ENCODE measurements around the gene WDR4. TPM values are rescaled to one million over a fixed set of nuclear protein-coding genes. Genes with fewer than 3 reads are reported as not detected.

The WDR4 gene
- total and polyA plus RNA-seq, 2 of the 13 experiments (the other 11 are each of a cell fraction or from before 2014, with no cell fraction given): 11.3 to 14.4 TPM

DNA sequence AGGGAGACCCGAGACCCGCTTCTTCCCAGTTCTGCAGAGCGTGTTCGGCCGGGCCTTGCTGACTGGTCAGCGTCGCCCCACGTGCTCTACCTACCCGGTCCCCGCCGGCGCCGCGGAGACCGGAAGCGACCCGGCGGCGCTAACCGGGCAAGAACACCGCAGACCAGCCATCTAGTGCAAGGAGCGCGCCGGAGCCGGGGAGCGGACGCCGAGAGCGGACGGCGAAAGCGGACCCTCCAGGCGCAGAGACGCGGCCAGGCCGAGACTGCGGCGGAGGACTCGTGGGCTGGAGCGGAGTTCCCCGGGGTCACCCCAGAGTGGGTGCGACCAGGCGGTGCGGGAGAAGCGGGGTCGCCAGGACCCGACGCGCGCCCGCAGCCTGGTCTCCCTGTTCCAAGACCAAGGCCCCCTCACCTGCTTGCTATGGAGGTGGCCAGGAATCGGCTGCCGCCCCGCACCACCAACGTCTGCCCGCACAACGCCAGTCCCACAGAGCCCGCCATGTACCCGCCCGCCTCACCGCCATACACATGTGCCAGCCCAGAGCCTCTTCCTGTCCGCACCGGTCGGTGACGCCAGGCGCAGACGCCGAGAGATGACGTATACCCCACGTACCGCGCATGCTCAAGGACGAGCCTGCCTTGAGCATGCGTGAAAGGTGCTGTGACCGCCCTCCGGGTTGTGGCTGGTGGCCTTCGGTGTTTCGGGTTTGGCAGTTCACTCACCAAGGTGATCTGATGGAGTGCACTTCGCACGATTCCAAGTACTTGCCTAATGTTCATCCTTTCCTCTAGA is at the start of gene WDR4 (continued):
- TF ChIP-seq, protein P1, sequence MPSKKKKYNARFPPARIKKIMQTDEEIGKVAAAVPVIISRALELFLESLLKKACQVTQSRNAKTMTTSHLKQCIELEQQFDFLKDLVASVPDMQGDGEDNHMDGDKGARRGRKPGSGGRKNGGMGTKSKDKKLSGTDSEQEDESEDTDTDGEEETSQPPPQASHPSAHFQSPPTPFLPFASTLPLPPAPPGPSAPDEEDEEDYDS (CRISPR knock-in tag; IDR thresholded peaks at IDR 0.05): peak; percentile 94
- 0 out of 2 replicates have a peak, but pooled peaks have one; percentile 38 for TF ChIP-seq MTF1 (CRISPR knock-in tag; IDR thresholded peaks at IDR 0.05)
- peak; percentile 65; the same call in 1 of the 2 replicates for TF ChIP-seq ZNF510 (CRISPR knock-in tag; IDR thresholded peaks at IDR 0.05; ENCODE audit: low read depth)
- TF ChIP-seq, protein P2, sequence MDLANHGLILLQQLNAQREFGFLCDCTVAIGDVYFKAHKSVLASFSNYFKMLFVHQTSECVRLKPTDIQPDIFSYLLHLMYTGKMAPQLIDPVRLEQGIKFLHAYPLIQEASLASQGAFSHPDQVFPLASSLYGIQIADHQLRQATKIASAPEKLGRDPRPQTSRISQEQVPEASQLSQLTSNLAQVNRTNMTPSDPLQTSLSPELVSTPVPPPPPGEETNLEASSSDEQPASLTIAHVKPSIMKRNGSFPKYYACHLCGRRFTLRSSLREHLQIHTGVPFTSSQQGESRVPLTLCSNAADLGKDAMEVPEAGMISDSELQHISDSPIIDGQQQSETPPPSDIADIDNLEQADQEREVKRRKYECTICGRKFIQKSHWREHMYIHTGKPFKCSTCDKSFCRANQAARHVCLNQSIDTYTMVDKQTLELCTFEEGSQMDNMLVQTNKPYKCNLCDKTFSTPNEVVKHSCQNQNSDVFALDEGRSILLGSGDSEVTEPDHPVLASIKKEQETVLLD (CRISPR knock-in tag; IDR thresholded peaks at IDR 0.05; ENCODE audit: low read depth): peak; percentile 84
- peak; percentile 26 for TF ChIP-seq ZNF781 (CRISPR knock-in tag; IDR thresholded peaks at IDR 0.05; ENCODE audit: borderline replicate concordance, not compliant biosample characterization)
- TF ChIP-seq, protein P3, sequence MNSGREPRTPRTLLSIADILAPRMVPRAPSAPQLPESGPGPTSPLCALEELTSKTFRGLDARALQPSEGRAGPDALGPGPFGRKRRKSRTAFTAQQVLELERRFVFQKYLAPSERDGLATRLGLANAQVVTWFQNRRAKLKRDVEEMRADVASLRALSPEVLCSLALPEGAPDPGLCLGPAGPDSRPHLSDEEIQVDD (CRISPR knock-in tag; IDR thresholded peaks at IDR 0.05; ENCODE audit: borderline replicate concordance): 0 out of 2 replicates have a peak, but pooled peaks have one; percentile 20
- TF ChIP-seq ZNF558 (CRISPR knock-in tag; IDR thresholded peaks at IDR 0.05; ENCODE audit: borderline replicate concordance): peak; percentile 73; the same call in 1 of the 2 replicates
- peak; percentile 55; the same call in 1 of the 2 replicates for TF ChIP-seq MED13 (CRISPR knock-in tag; IDR thresholded peaks at IDR 0.05)
- no peak; the same call in 1 of the 2 replicates for TF ChIP-seq ZNF660 (CRISPR knock-in tag; IDR thresholded peaks at IDR 0.05; ENCODE audit: borderline replicate concordance, low read depth)
- TF ChIP-seq ZNF644 (CRISPR knock-in tag; IDR thresholded peaks at IDR 0.05; ENCODE audit: low read depth): no peak
- TF ChIP-seq, protein P4, sequence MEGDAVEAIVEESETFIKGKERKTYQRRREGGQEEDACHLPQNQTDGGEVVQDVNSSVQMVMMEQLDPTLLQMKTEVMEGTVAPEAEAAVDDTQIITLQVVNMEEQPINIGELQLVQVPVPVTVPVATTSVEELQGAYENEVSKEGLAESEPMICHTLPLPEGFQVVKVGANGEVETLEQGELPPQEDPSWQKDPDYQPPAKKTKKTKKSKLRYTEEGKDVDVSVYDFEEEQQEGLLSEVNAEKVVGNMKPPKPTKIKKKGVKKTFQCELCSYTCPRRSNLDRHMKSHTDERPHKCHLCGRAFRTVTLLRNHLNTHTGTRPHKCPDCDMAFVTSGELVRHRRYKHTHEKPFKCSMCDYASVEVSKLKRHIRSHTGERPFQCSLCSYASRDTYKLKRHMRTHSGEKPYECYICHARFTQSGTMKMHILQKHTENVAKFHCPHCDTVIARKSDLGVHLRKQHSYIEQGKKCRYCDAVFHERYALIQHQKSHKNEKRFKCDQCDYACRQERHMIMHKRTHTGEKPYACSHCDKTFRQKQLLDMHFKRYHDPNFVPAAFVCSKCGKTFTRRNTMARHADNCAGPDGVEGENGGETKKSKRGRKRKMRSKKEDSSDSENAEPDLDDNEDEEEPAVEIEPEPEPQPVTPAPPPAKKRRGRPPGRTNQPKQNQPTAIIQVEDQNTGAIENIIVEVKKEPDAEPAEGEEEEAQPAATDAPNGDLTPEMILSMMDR (CRISPR knock-in tag; IDR thresholded peaks at IDR 0.05): peak; percentile 13; the same call in 1 of the 2 replicates
- TF ChIP-seq, protein P5, sequence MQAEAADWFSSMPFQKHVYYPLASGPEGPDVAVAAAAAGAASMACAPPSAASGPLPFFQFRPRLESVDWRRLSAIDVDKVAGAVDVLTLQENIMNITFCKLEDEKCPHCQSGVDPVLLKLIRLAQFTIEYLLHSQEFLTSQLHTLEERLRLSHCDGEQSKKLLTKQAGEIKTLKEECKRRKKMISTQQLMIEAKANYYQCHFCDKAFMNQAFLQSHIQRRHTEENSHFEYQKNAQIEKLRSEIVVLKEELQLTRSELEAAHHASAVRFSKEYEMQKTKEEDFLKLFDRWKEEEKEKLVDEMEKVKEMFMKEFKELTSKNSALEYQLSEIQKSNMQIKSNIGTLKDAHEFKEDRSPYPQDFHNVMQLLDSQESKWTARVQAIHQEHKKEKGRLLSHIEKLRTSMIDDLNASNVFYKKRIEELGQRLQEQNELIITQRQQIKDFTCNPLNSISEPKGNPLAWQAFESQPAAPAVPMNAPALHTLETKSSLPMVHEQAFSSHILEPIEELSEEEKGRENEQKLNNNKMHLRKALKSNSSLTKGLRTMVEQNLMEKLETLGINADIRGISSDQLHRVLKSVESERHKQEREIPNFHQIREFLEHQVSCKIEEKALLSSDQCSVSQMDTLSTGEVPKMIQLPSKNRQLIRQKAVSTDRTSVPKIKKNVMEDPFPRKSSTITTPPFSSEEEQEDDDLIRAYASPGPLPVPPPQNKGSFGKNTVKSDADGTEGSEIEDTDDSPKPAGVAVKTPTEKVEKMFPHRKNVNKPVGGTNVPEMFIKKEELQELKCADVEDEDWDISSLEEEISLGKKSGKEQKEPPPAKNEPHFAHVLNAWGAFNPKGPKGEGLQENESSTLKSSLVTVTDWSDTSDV (CRISPR knock-in tag; IDR thresholded peaks at IDR 0.05): 0 out of 2 replicates have a peak, but pooled peaks have one; percentile 67
- peak; percentile 67 for TF ChIP-seq DR1 (CRISPR knock-in tag; IDR thresholded peaks at IDR 0.05)
- TF ChIP-seq ASH2L (IDR thresholded peaks at IDR 0.05; ENCODE audit: insufficient read length, low read depth, low read length): peak; percentile 94
- peak; percentile 56; the same call in 1 of the 2 replicates for TF ChIP-seq ARNTL (CRISPR knock-in tag; IDR thresholded peaks at IDR 0.05)
- peak; percentile 76 for TF ChIP-seq POGZ (CRISPR knock-in tag; IDR thresholded peaks at IDR 0.05)
- TF ChIP-seq ZSCAN25 (CRISPR knock-in tag; IDR thresholded peaks at IDR 0.05): no peak
- 0 out of 2 replicates have a peak, but pooled peaks have one; percentile 45 for TF ChIP-seq BHLHE40 (IDR thresholded peaks at IDR 0.05; ENCODE audit: low read length)
- TF ChIP-seq, protein P6, sequence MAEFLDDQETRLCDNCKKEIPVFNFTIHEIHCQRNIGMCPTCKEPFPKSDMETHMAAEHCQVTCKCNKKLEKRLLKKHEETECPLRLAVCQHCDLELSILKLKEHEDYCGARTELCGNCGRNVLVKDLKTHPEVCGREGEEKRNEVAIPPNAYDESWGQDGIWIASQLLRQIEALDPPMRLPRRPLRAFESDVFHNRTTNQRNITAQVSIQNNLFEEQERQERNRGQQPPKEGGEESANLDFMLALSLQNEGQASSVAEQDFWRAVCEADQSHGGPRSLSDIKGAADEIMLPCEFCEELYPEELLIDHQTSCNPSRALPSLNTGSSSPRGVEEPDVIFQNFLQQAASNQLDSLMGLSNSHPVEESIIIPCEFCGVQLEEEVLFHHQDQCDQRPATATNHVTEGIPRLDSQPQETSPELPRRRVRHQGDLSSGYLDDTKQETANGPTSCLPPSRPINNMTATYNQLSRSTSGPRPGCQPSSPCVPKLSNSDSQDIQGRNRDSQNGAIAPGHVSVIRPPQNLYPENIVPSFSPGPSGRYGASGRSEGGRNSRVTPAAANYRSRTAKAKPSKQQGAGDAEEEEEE (CRISPR knock-in tag; IDR thresholded peaks at IDR 0.05; ENCODE audit: borderline replicate concordance): 0 out of 2 replicates have a peak, but pooled peaks have one; percentile 88

Measured in HepG2 (cell line).